ENCODE data around the gene COL9A3.

The COL9A3 gene

GRCh38 chr20:62843656-62844055 is 26.8 kb downstream of the COL9A3 start:
- H3F3A ChIP-seq (ENCODE audit: low read depth) = no peaks in the 10 kb centered on the region
- no peak overlapping the region for H2AFZ ChIP-seq (ENCODE audit: low read length)
- H3K4me2 ChIP-seq (ENCODE audit: low read depth, low read length, poor library complexity, severe bottlenecking) = no peak overlapping the region
- no peaks in the 10 kb centered on the region for H3K9me2 ChIP-seq (replicated peaks; ENCODE audit: low read depth, low read length)
- H3K27me3 ChIP-seq (ENCODE audit: insufficient read depth, low read length, poor library complexity, severe bottlenecking) = no peaks in the 10 kb centered on the region
- H3K36me3 ChIP-seq (ENCODE audit: insufficient read depth, low read length) = peaks cover 11% of the 10 kb centered on the region; the same call in 1 of the 2 replicates
- TF ChIP-seq EZH2phosphoT487 (IDR thresholded peaks at IDR 0.05; ENCODE audit: borderline replicate concordance) = no peak
- TF ChIP-seq, protein P1, sequence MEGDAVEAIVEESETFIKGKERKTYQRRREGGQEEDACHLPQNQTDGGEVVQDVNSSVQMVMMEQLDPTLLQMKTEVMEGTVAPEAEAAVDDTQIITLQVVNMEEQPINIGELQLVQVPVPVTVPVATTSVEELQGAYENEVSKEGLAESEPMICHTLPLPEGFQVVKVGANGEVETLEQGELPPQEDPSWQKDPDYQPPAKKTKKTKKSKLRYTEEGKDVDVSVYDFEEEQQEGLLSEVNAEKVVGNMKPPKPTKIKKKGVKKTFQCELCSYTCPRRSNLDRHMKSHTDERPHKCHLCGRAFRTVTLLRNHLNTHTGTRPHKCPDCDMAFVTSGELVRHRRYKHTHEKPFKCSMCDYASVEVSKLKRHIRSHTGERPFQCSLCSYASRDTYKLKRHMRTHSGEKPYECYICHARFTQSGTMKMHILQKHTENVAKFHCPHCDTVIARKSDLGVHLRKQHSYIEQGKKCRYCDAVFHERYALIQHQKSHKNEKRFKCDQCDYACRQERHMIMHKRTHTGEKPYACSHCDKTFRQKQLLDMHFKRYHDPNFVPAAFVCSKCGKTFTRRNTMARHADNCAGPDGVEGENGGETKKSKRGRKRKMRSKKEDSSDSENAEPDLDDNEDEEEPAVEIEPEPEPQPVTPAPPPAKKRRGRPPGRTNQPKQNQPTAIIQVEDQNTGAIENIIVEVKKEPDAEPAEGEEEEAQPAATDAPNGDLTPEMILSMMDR (conservative IDR thresholded peaks at IDR 0.05; ENCODE audit: low read length) = no peak
- H3K9ac ChIP-seq (ENCODE audit: low read depth, low read length, poor library complexity, severe bottlenecking) = no peak overlapping the region
- H3K79me2 ChIP-seq (ENCODE audit: insufficient read depth, low read length) = no peaks in the 10 kb centered on the region
- H3K4me1 ChIP-seq (ENCODE audit: insufficient read depth, low read length, poor library complexity, severe bottlenecking) = no peaks in the 10 kb centered on the region
- H3K9me3 ChIP-seq (ENCODE audit: insufficient read depth, low read depth, low read length) = no peaks in the 10 kb centered on the region
- no peak overlapping the region for H3K4me3 ChIP-seq (ENCODE audit: low read length, poor library complexity, severe bottlenecking)
- no peaks in the 10 kb centered on the region for H4K20me1 ChIP-seq (ENCODE audit: insufficient read depth, low read length, poor library complexity, severe bottlenecking)

- no peak overlapping the region for H3K4me2 ChIP-seq (ENCODE audit: low read depth, low read length, poor library complexity, severe bottlenecking)
- no peaks in the 10 kb centered on the region for H3K4me1 ChIP-seq (ENCODE audit: insufficient read depth, low read length, poor library complexity, severe bottlenecking)
- no peaks in the 10 kb centered on the region for H3F3A ChIP-seq (ENCODE audit: low read depth)
- no peaks in the 10 kb centered on the region for H4K20me1 ChIP-seq (ENCODE audit: insufficient read depth, low read length, poor library complexity, severe bottlenecking)
- no peak overlapping the region for H3K9ac ChIP-seq (ENCODE audit: low read depth, low read length, poor library complexity, severe bottlenecking)
- H3K9me2 ChIP-seq (replicated peaks; ENCODE audit: low read depth, low read length) = no peaks in the 10 kb centered on the region
- no peak overlapping the region for H3K4me3 ChIP-seq (ENCODE audit: low read length, poor library complexity, severe bottlenecking)
- no peaks in the 10 kb centered on the region for H3K79me2 ChIP-seq (ENCODE audit: insufficient read depth, low read length)
- no peak for TF ChIP-seq EZH2phosphoT487 (IDR thresholded peaks at IDR 0.05; ENCODE audit: borderline replicate concordance)
- TF ChIP-seq, protein P1 (conservative IDR thresholded peaks at IDR 0.05; ENCODE audit: low read length) = no peak
- H2AFZ ChIP-seq (ENCODE audit: low read length) = no peak overlapping the region
- no peaks in the 10 kb centered on the region for H3K9me3 ChIP-seq (ENCODE audit: insufficient read depth, low read depth, low read length)
- H3K36me3 ChIP-seq (ENCODE audit: insufficient read depth, low read length) = peaks cover 11% of the 10 kb centered on the region; the same call in 1 of the 2 replicates
- no peaks in the 10 kb centered on the region for H3K27me3 ChIP-seq (ENCODE audit: insufficient read depth, low read length, poor library complexity, severe bottlenecking)
These were observed 27.3 kb downstream of the COL9A3 start for GRCh38 chr20:62844182-62844581.

DNA sequence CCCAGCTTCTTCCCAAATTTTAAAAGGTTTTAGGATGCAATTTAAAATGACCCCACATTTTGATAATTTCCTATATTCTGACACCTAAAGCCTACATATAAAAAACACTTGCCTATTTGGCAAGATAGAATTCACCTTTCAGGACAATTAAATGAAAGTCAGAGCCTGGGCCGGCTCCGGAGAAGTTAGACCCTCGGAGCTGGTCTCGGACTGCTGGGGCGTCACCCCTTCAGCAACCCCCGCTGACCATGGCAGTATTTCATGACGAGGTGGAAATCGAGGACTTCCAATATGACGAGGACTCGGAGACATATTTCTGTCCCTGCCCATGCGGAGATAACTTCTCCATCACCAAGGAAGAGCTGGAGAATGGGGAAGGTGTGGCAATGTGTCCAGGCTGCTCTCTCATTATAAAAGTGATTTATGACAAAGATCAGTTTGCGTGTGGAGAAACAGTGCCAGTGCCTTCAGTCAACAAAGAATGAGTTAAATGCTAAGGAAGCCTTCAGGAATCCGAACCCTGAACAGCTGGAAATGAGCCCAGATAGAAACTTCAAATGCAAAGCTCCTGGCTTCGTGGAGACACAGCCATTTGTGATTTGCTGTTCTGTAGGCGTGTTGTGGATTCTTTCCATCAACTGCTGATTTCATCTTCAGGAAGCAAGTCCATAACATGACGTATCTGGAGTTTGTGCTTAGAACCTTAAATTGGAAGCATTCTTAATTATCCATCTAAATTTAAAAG is 28.7 kb downstream of the COL9A3 start:
- Histone ChIP-seq H3K9ac (ENCODE audit: low read depth, low read length, poor library complexity, severe bottlenecking) (no peak overlapping the region), H3K4me2 (ENCODE audit: low read depth, low read length, poor library complexity, severe bottlenecking) (no peak overlapping the region), H3K9me2 (replicated peaks; ENCODE audit: low read depth, low read length) (no peaks in the 10 kb centered on the region), H4K20me1 (ENCODE audit: insufficient read depth, low read length, poor library complexity, severe bottlenecking) (no peaks in the 10 kb centered on the region), H3K36me3 (ENCODE audit: insufficient read depth, low read length) (peaks cover 11% of the 10 kb centered on the region; the same call in 1 of the 2 replicates), H3F3A (ENCODE audit: low read depth) (no peaks in the 10 kb centered on the region), H3K4me3 (ENCODE audit: low read length, poor library complexity, severe bottlenecking) (no peak overlapping the region), H2AFZ (ENCODE audit: low read length) (no peak overlapping the region), H3K4me1 (ENCODE audit: insufficient read depth, low read length, poor library complexity, severe bottlenecking) (no peaks in the 10 kb centered on the region), H3K9me3 (ENCODE audit: insufficient read depth, low read depth, low read length) (no peaks in the 10 kb centered on the region), H3K79me2 (ENCODE audit: insufficient read depth, low read length) (peaks cover under 1% of the 10 kb centered on the region; the same call in 1 of the 2 replicates), H3K27me3 (ENCODE audit: insufficient read depth, low read length, poor library complexity, severe bottlenecking) (no peaks in the 10 kb centered on the region)
- no peak for TF ChIP-seq EZH2phosphoT487 (IDR thresholded peaks at IDR 0.05; ENCODE audit: borderline replicate concordance)
- TF ChIP-seq, protein P1 (conservative IDR thresholded peaks at IDR 0.05; ENCODE audit: low read length) = no peak

Measured in Loucy (cell line).